Dermis blood vessel endothelial cell (primary cell): Measurements from ENCODE around the gene CUX1. TPM values are rescaled to one million over a fixed set of nuclear protein-coding genes. Genes with fewer than 3 reads are reported as not detected.

Experiments
- DNase-seq: peaks from one replicate; pipeline ENCODE4 v3.0.0; 2010
- total RNA-seq: library from RNA; depleted of rRNA; stranded (reverse); fragments of >200 nt; gene quantifications from 2 replicates; pipeline ENCODE4 v1.2.3, GENCODE V29; 2014

CUX1 gene
- total RNA-seq, 1 donor from 2014 or later = 39.5 TPM

- DNase-seq = no peak
Observed at GRCh38 chr7:101940151-101940550, 122.7 kb downstream of the CUX1 start.

GRCh38 chr7:101940830-101941229 is 123.4 kb downstream of the CUX1 start:
- DNase-seq = no peak

- DNase-seq = peak; percentile 34
Observed at GRCh38 chr7:101941481-101942383, 124.3 kb downstream of the CUX1 start.

GRCh38 chr7:101942603-101943210 is 125.3 kb downstream of the CUX1 start:
- no peak for DNase-seq

GRCh38 chr7:101943306-101943705 is 125.9 kb downstream of the CUX1 start:
- DNase-seq = no peak

GRCh38 chr7:101943889-101944600 is 126.6 kb downstream of the CUX1 start:
- no peak for DNase-seq

GRCh38 chr7:101944611-101945010 is 127.2 kb downstream of the CUX1 start:
- no peak for DNase-seq

- no peak for DNase-seq
Observed at GRCh38 chr7:101945034-101945758, 127.8 kb downstream of the CUX1 start.

- peak; percentile 80 for DNase-seq
Observed at GRCh38 chr7:101947899-101948298, 130.5 kb downstream of the CUX1 start.

- DNase-seq = no peak
Observed at GRCh38 chr7:101948650-101949049, 131.2 kb downstream of the CUX1 start.

GRCh38 chr7:101950450-101951119 is 133.2 kb downstream of the CUX1 start:
- DNase-seq = peak; percentile 53

GRCh38 chr7:101951757-101952156 is 134.3 kb downstream of the CUX1 start:
- no peak for DNase-seq

- peak; percentile 90 for DNase-seq
Observed at GRCh38 chr7:101952355-101953247, 135.2 kb downstream of the CUX1 start.

GRCh38 chr7:101953248-101953819 is 135.9 kb downstream of the CUX1 start:
- peak; percentile 48 for DNase-seq

GRCh38 chr7:101954499-101954898 is 137.1 kb downstream of the CUX1 start:
- DNase-seq = no peak

GRCh38 chr7:101956130-101956529 is 138.7 kb downstream of the CUX1 start:
- no peak for DNase-seq

GRCh38 chr7:101957744-101958525 is 140.5 kb downstream of the CUX1 start:
- no peak for DNase-seq

GRCh38 chr7:101959342-101959741 is 141.9 kb downstream of the CUX1 start:
- no peak for DNase-seq

GRCh38 chr7:101959829-101960228 is 142.4 kb downstream of the CUX1 start:
- no peak for DNase-seq

GRCh38 chr7:101960323-101960722 is 142.9 kb downstream of the CUX1 start:
- no peak for DNase-seq
